Breast epithelium (tissue), 4 donors: ENCODE data around the gene RESP18. TPM values are rescaled to one million over a fixed set of nuclear protein-coding genes. Genes with fewer than 3 reads are reported as not detected.
"Not testable (repeated sequence)": the region's sequence is repeated elsewhere in the genome, so short reads cannot be mapped to it uniquely, and the experiment has no call there.

ENCODE experiments used
- DNase-seq, 2 donors: peaks; one replicate each; pipeline ENCODE4 v3.0.0-alpha.2; 2019; ENCODE audit warnings: low spot score in 2 of 2
- H3K27ac ChIP-seq, 2 donors: fragments of 200-600 bp; sonication (generic) in 1 of 2; one replicate each; pipeline ENCODE4 v1.5.1; 2016 to 2019; ENCODE audit warnings: mild to moderate bottlenecking in 1 of 2
- H3K27me3 ChIP-seq, 2 donors: fragments of 200-600 bp; sonication (generic) in 1 of 2; one replicate each; pipeline versions ENCODE4 v1.5.1 to v1.6.0; 2017 to 2019; ENCODE audit warnings: control low read depth in 1 of 2, mild to moderate bottlenecking in 1 of 2
- H3K36me3 ChIP-seq: fragments of 200-600 bp; one replicate; pipeline ENCODE4 v1.5.1; 2019
- H3K4me1 ChIP-seq, 2 donors: fragments of 200-600 bp; sonication (generic); one replicate each; pipeline ENCODE4 v1.5.1; 2016 to 2019; ENCODE audit warnings: control low read depth in 1 of 2
- H3K4me3 ChIP-seq, 3 donors: fragments of 200-600 bp; sonication (generic); 1 replicate in 2 of 3; 2 replicates in 1 of 3; pipeline ENCODE4 v1.5.1; 2016 to 2019; ENCODE audit warnings: mild to moderate bottlenecking in 3 of 3, moderate library complexity in 2 of 3
- H3K9me3 ChIP-seq, 2 donors: fragments of 200-600 bp; sonication (generic) in 1 of 2; one replicate each; pipeline ENCODE4 v1.5.1; 2016 to 2019; ENCODE audit warnings: control low read depth in 1 of 2
- POLR2A ChIP-seq: fragments of 450-650 bp; IDR thresholded peaks from one replicate; pipeline ENCODE4 v1.6.1; 2016; ENCODE audit warnings: antibody characterized with exemption, mild to moderate bottlenecking, moderate library complexity
- POLR2AphosphoS5 ChIP-seq, 3 donors: sonication (generic); formaldehyde crosslinking; IDR thresholded peaks; one replicate each; pipeline ENCODE4 v1.6.1; 2017; ENCODE audit warnings: antibody characterized with exemption in 3 of 3
- intact Hi-C: fragments of 100-400 bp; cut with DNase I; formaldehyde crosslinking; loops from one replicate; pipeline ENCODE4 v1.15.1; 2023; ENCODE audit warnings: low total_unique reads
- total RNA-seq, 3 donors: library from RNA; depleted of rRNA; stranded (reverse); fragments of >200 nt; gene quantifications; one replicate each; pipeline ENCODE4 v1.1.0, GENCODE V29; 2016
- TF ChIP-seq, protein P1 (sequence below), 3 donors: fragments of 450-650 bp; IDR thresholded peaks; one replicate each; pipeline ENCODE4 v1.5.1; 2016 to 2017; ENCODE audit warnings: antibody characterized with exemption in 3 of 3, mild to moderate bottlenecking in 3 of 3, moderate library complexity in 3 of 3

The RESP18 gene
- total RNA-seq, 3 donors from 2014 or later = not detected

DNA sequence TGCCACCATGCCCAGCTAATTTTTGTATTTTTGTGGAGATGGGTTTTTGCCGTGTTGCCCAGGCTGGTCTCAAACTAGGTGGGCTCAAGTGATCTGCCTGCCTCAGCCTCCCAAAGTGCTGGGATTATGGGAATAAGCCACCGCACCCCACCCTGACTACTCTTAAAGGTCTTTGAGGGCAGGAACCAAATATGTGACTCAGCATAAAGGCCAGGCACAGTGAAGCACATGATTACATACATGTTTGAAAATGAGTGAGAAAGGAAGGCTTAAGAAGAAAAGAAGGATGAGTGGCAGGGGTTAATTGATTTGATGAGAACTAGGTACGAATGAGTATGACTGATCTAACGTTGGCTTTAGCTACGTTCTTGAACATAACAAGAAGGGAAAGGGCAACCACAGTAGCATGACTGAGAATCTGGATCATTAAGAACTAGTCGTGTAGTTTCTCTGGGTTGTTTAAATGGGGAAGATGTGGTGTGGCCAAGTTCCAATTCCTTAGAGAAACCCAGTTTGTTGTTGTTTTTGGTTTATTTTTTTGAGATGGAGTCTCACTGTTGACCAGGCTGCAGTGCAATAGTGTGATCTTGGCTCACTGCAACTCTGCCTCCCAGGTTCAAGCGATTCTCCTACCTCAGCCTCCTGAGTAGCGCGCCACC lies 6.8 kb downstream of the RESP18 start:
- H3K4me3 ChIP-seq = no peak overlapping the region
- DNase-seq = no peak
- TF ChIP-seq, protein P1, sequence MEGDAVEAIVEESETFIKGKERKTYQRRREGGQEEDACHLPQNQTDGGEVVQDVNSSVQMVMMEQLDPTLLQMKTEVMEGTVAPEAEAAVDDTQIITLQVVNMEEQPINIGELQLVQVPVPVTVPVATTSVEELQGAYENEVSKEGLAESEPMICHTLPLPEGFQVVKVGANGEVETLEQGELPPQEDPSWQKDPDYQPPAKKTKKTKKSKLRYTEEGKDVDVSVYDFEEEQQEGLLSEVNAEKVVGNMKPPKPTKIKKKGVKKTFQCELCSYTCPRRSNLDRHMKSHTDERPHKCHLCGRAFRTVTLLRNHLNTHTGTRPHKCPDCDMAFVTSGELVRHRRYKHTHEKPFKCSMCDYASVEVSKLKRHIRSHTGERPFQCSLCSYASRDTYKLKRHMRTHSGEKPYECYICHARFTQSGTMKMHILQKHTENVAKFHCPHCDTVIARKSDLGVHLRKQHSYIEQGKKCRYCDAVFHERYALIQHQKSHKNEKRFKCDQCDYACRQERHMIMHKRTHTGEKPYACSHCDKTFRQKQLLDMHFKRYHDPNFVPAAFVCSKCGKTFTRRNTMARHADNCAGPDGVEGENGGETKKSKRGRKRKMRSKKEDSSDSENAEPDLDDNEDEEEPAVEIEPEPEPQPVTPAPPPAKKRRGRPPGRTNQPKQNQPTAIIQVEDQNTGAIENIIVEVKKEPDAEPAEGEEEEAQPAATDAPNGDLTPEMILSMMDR (IDR thresholded peaks at IDR 0.05) = no peak
- TF ChIP-seq POLR2AphosphoS5 (IDR thresholded peaks at IDR 0.05) (no peak), POLR2A (no peak)
- H3K9me3 ChIP-seq = no peaks in the 10 kb centered on the region
- intact Hi-C loops = no loop called here
- H3K36me3 ChIP-seq = no peaks in the 10 kb centered on the region
- H3K27me3 ChIP-seq = peaks cover 0 to 4% of the 10 kb centered on the region in 2 donors
- no peak overlapping the region for H3K27ac ChIP-seq
- H3K4me1 ChIP-seq = no peaks in the 10 kb centered on the region

DNA sequence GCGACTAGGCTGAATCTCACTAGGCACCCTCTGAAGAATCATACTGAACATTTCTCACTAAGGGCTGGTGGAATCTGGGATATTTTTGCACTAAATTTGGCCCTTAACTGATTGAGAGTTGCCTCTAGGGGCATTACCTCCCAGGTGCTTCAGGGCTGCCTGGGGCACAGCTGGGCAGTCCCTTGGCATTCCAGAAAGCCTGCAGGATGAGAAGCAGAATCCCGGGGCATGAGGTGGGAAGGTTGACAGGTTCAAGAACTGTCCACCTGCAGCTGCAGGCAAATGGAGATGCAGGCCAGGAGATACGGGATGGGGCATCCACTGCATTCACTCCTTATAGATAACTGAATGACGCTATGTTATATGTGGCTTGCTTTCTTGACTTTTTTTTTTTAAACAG lies 7.4 kb downstream of the RESP18 start:
- no peak for DNase-seq
- intact Hi-C loops = no loop called here
- H3K27ac ChIP-seq = no peak overlapping the region
- H3K27me3 ChIP-seq = no peaks in the 10 kb centered on the region
- H3K4me1 ChIP-seq = no peaks in the 10 kb centered on the region
- no peak for TF ChIP-seq POLR2AphosphoS5 (IDR thresholded peaks at IDR 0.05)
- no peak for TF ChIP-seq POLR2A
- TF ChIP-seq, protein P1 (IDR thresholded peaks at IDR 0.05) = no peak
- no peak overlapping the region for H3K4me3 ChIP-seq
- no peaks in the 10 kb centered on the region for H3K9me3 ChIP-seq
- no peaks in the 10 kb centered on the region for H3K36me3 ChIP-seq

DNA sequence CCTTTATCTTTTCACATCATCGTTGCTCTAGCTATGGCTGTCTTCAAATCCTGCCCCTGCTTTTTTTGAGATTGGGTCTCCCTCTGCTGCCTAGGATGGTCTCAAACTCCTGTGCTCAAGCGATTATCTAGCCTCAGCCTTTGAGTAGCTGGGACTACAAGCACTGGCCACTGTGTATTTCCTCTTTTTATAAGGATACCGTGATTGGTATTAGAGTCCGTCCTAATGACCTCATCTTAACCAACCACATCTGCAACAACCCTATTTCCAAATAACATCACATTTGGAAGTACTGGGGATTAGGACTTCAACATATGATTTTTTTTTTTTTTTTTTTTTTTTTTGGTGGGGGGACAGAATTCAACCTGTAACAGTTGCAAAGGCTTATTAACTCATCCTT lies 9.1 kb downstream of the RESP18 start:
- TF ChIP-seq POLR2AphosphoS5 (IDR thresholded peaks at IDR 0.05) = no peak
- Histone ChIP-seq H3K4me1 (no peaks in the 10 kb centered on the region), H3K36me3 (no peaks in the 10 kb centered on the region)

DNA sequence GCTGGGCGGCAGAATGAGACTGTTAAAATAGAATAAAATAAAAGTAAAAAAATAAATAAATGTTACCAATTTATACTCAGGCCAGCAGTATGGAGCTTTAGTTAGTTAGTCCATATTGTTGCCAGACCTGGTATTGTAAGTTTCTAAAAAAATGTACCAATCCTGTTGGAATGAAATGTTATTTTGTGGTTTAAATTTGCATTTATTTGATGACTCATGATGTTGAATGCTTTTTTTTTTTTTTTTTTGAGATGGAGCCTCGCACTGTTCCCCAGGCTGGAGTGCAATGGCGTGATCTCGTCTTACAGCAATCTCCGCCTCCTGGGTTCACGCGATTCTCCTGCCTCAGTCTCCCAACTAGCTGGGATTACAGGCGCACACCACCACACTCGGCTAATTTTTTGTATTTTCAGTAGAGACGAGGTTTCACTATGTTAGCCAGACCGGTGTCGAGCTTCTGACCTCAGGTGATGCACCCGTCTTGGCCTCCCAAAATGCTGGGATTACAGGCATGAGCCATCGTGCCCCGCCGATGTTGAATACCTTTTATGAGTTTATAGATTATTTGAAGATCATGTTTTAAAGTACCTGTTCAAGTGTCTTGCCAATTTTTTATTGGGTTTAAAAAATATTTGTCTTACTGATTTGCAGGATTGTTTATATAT lies 17.6 kb downstream of the RESP18 start:
- H3K27ac ChIP-seq = no peak overlapping the region
- no peak overlapping the region for H3K4me3 ChIP-seq
- H3K4me1 ChIP-seq = no peaks in the 10 kb centered on the region
- peaks cover 0 to 6% of the 10 kb centered on the region in 2 donors for H3K27me3 ChIP-seq
- intact Hi-C loops = loop anchor here (5.0 kb wide), 1 partner anchor 698 kb away; no protein-coding TSS in a partner anchor
- DNase-seq = no peak
- H3K36me3 ChIP-seq = no peaks in the 10 kb centered on the region
- H3K9me3 ChIP-seq = no peaks in the 10 kb centered on the region
- TF ChIP-seq POLR2A = no peak
- TF ChIP-seq, protein P1 (IDR thresholded peaks at IDR 0.05) = no peak
- TF ChIP-seq POLR2AphosphoS5 (IDR thresholded peaks at IDR 0.05) = no peak

More for the DNA sequence above, 9.1 kb downstream of the RESP18 start:
- Histone ChIP-seq H3K27me3 (no peaks in the 10 kb centered on the region), H3K27ac (no peak overlapping the region), H3K4me3 (no peak overlapping the region), H3K9me3 (no peaks in the 10 kb centered on the region)
- intact Hi-C loops = no loop called here
- no peak for DNase-seq

DNA sequence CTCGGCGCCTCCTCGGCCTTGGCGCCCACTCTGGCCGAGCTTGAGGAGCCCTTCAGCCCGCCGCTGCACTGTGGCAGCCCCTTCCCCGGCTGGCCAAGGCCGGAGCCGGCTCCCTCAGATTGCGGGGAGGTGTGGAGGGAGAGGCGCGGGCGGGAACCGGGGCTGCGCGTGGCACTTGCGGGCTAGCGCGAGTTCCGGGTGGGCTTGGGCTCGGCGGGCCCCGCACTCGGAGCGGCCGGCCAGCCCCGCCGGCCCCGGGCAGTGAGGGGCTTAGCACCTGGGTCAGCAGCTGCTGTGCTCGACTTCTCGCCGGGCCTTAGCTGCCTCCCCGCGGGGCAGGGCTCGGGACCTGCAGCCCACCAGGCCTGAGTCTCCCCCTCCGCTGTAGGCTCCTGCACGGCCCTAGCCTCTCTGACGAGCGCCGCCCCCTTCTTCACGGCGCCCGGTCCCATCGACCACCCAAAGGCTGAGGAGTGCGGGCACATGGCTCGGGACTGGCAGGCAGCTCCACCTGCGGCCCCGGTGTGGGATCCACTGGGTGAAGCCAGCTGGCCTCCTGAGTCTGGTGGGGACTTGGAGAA lies 19.8 kb downstream of the RESP18 start:
- H3K27me3 ChIP-seq = peaks cover 0 to 28% of the 10 kb centered on the region in 2 donors
- H3K4me1 ChIP-seq, H3K4me3 ChIP-seq, H3K27ac ChIP-seq, H3K9me3 ChIP-seq, intact Hi-C loops, H3K36me3 ChIP-seq, DNase-seq: not testable (repeated sequence)

DNA sequence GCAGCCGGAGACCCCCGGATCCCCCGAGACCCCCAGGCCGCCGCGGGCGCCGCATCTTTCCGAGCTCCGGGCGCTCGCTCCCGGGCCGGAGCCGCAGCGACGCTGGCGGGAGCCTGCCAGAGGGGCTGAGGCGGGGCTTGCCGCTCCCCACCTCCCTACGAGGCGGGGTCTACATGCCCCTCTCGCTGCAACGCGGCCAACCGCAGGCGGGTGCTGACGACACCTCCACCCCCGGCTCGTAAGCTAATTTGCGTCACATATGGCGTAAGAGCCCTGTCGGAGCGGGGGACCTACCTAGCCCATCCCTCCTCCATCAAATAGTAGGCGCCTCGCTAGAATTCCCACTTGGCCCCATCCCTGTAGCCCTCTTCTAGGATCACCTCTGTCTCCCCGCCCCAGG lies 23.3 kb downstream of the RESP18 start, which contains the start of gene PTPRN:
TSS of gene PTPRN (minus strand) at position 124 of the 400 bp plus-strand sequence. CDS start at position 55, 69 bp downstream.
- no peak for DNase-seq
- Histone ChIP-seq H3K4me1 (no peaks in the 10 kb centered on the region), H3K36me3 (no peaks in the 10 kb centered on the region), H3K4me3 (no peak within 1 kb of the TSS), H3K9me3 (no peaks in the 10 kb centered on the region), H3K27ac (no peak within 1 kb of the TSS), H3K27me3 (peaks cover 0 to 37% of the 10 kb centered on the region in 2 donors)
- intact Hi-C loops = no loop called here
- TF ChIP-seq POLR2A = no peak
- no peak for TF ChIP-seq POLR2AphosphoS5 (IDR thresholded peaks at IDR 0.05)
- TF ChIP-seq, protein P1 (IDR thresholded peaks at IDR 0.05) = no peak
